AG04450 (cell line): ENCODE measurements around the gene MLX. TPM values are rescaled to one million over a fixed set of nuclear protein-coding genes. Genes with fewer than 3 reads are reported as not detected.
A peak's percentile ranks its signal among the peaks of the same experiment; 100 is the strongest.
"Not testable (repeated sequence)": the region's sequence is repeated elsewhere in the genome, so short reads cannot be mapped to it uniquely, and the experiment has no call there.

Experiments used
- CTCF ChIA-PET: fragments of 300-600, 350-600 bp; formaldehyde crosslinking; extraction: SDS; loops from one replicate; lab custom pipeline; 2022; ENCODE audit warnings: antibody characterized with exemption, inconsistent platforms; lab: Charles Lee
- POLR2A ChIA-PET: fragments of 350-600 bp; formaldehyde crosslinking; extraction: SDS; loops from one replicate; lab custom pipeline; 2021; ENCODE audit warnings: antibody characterized with exemption, inconsistent platforms; lab: Yijun Ruan, JAX
- DNase-seq: peaks from one replicate; pipeline ENCODE4 v3.0.0-alpha.2; 2011; ENCODE audit warnings: low read depth, low spot score
- H3K27ac ChIP-seq: one replicate; pipeline ENCODE4 v1.5.1; 2012; ENCODE audit warnings: low read depth, low read length, control low read depth
- H3K27me3 ChIP-seq: one replicate; pipeline ENCODE4 v1.6.0; 2012; ENCODE audit warnings: low read length; ENCODE audit not compliant: control insufficient read depth, insufficient read depth
- H3K4me3 ChIP-seq: 2 replicates; pipeline ENCODE4 v1.5.1; 2011; ENCODE audit warnings: mild to moderate bottlenecking, low read depth, low read length, control low read depth
- H3K9me3 ChIP-seq: 2 replicates; pipeline ENCODE4 v1.5.1; 2012; ENCODE audit warnings: low read length; ENCODE audit not compliant: control insufficient read depth, insufficient read depth
- polyA plus RNA-seq: library from polyadenylated mRNA; depleted of rRNA; stranded (reverse); fragments of >200 nt; gene quantifications from 2 replicates; pipeline ENCODE4 v1.2.3, GENCODE V29; 2011
- TF ChIP-seq, protein P1 (sequence below): IDR thresholded peaks from 2 replicates; pipeline ENCODE4 v1.5.1; 2011; ENCODE audit warnings: low read depth, low read length, control low read depth, inconsistent platforms

The MLX gene
- polyA plus RNA-seq, 1 experiment, result 35.4 TPM

GRCh38 chr17:42547001-42547461 is 19.9 kb upstream of the MLX start:
- Histone ChIP-seq H3K4me3 (no peak overlapping the region), H3K27me3 (no peaks in the 10 kb centered on the region), H3K9me3 (no peaks in the 10 kb centered on the region; the same call in 1 of the 2 replicates), H3K27ac (no peak overlapping the region)
- TF ChIP-seq, protein P1, sequence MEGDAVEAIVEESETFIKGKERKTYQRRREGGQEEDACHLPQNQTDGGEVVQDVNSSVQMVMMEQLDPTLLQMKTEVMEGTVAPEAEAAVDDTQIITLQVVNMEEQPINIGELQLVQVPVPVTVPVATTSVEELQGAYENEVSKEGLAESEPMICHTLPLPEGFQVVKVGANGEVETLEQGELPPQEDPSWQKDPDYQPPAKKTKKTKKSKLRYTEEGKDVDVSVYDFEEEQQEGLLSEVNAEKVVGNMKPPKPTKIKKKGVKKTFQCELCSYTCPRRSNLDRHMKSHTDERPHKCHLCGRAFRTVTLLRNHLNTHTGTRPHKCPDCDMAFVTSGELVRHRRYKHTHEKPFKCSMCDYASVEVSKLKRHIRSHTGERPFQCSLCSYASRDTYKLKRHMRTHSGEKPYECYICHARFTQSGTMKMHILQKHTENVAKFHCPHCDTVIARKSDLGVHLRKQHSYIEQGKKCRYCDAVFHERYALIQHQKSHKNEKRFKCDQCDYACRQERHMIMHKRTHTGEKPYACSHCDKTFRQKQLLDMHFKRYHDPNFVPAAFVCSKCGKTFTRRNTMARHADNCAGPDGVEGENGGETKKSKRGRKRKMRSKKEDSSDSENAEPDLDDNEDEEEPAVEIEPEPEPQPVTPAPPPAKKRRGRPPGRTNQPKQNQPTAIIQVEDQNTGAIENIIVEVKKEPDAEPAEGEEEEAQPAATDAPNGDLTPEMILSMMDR, result no peak
- ChIA-PET POLR2A (interaction anchor here (1.9 kb wide), 1 partner anchor 11 kb away, joined by 7 read pairs; the partner anchor contains the start of gene NAGLU), CTCF (no interaction called here)
- DNase-seq, result no peak

DNA sequence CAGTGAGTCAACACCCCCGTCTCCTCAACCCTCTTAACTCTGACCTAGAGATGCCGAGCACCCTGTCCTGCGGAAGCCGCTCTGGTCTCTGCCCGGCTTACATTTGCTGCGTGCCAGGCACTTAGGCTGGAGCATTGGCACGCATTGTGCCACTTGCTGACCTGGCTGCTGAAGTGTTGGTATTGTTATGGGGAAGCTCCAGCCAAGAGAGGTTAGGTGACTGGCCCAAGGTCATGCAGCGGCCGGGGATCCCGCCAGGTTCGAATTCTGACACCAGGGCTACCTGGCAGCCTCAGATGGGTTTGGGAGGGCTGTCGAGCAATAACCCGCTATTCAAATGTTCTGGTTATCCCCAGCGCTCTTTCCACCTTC is 19.2 kb upstream of the MLX start:
- CTCF ChIA-PET, result no interaction called here
- no peaks in the 10 kb centered on the region for H3K27me3 ChIP-seq
- POLR2A ChIA-PET, result interaction anchor here (1.9 kb wide), 1 partner anchor 11 kb away, joined by 7 read pairs; the partner anchor contains the start of gene NAGLU
- no peak for DNase-seq
- H3K9me3 ChIP-seq, result no peaks in the 10 kb centered on the region; the same call in 1 of the 2 replicates
- no peak overlapping the region for H3K27ac ChIP-seq
- H3K4me3 ChIP-seq, result no peak overlapping the region
- TF ChIP-seq, protein P1, result no peak

GRCh38 chr17:42548070-42548837 is 18.6 kb upstream of the MLX start:
- Histone ChIP-seq H3K27me3 (no peaks in the 10 kb centered on the region), H3K27ac (no peak overlapping the region), H3K9me3 (no peaks in the 10 kb centered on the region; the same call in 1 of the 2 replicates), H3K4me3 (no peak overlapping the region)
- POLR2A ChIA-PET, result interaction anchor here (1.9 kb wide), 1 partner anchor 12 kb away, joined by 7 read pairs; the partner anchor contains the start of gene NAGLU
- no peak for DNase-seq
- TF ChIP-seq, protein P1, result peak; percentile 17; the same call in 1 of the 2 replicates
- CTCF ChIA-PET, result no interaction called here

DNA sequence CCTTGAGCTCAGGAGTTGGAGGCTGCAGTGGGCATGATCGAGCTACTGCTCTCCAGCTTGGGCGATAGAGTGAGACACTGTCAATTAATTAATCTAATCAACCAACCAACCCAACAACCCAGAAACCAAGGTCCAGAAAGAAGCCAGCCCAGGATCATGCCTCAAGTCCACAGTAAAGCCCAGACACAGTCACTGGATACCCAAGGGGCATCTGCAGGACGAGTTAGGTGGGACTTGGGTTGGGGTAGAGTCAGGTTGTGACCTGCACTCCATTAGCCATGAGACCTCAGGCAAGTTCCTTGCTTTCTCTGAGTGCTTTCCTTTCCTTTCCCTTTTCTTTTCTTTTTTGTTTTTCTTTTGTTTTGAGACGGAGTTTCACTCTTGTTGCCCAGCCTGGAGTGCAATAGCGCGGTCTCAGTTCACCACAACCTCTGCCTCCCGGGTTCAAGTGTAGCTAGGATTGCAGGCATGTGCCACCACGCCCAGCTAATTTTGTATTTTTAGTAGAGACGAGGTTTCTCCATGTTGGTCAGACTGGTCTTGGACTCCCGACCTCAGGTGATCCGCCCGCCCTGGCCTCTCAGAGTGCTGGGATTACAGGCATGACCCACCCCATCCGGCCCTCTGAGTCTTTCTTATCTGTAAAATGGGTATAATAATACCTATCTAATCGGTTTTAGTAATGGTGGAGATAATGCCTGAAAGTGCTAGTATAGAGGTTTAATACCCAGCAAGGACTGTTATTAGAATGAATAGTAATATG is 17.7 kb upstream of the MLX start:
- TF ChIP-seq, protein P1, result no peak
- Histone ChIP-seq H3K4me3 (no peak overlapping the region), H3K27me3 (no peaks in the 10 kb centered on the region), H3K9me3 (no peaks in the 10 kb centered on the region; the same call in 1 of the 2 replicates), H3K27ac (no peak overlapping the region)
- CTCF ChIA-PET, result interaction anchor here (0.6 kb wide), 1 partner anchor 503 kb away, joined by 9 read pairs; no protein-coding TSS in a partner anchor
- no peak for DNase-seq
- POLR2A ChIA-PET, result no interaction called here

GRCh38 chr17:42552736-42553135 is 14.2 kb upstream of the MLX start, which contains the start of gene HSD17B1:
TSS of gene HSD17B1 (plus strand) at chr17:42552923. CDS start at chr17:42552934, 11 bp downstream.
- CTCF ChIA-PET, H3K27me3 ChIP-seq, H3K27ac ChIP-seq, POLR2A ChIA-PET, H3K9me3 ChIP-seq, DNase-seq: not testable (repeated sequence)
- H3K4me3 ChIP-seq, result peak within 1 kb of the TSS; percentile 90
